Stomach (tissue), 9 donors: ENCODE data around the gene SEC22C. TPM values are rescaled to one million over a fixed set of nuclear protein-coding genes. Genes with fewer than 3 reads are reported as not detected.
"Not testable (repeated sequence)": the region's sequence is repeated elsewhere in the genome, so short reads cannot be mapped to it uniquely, and the experiment has no call there.

Experiments
- DNase-seq, 2 donors: peaks; one replicate each; pipeline versions ENCODE4 v3.0.0 to v3.0.0-alpha.2; 2013 to 2019
- H3K27ac ChIP-seq, 5 donors: fragments of 200-600 bp in 4 of 5; sonication (generic) in 4 of 5; one replicate each; pipeline ENCODE4 v1.5.1; 2013 to 2019; ENCODE audit warnings: mild to moderate bottlenecking in 1 of 5, moderate library complexity in 1 of 5
- H3K27me3 ChIP-seq, 3 donors: fragments of 200-600 bp; sonication (generic); one replicate each; pipeline ENCODE4 v1.5.1; 2017 to 2019; ENCODE audit warnings: mixed run types in 1 of 3
- H3K36me3 ChIP-seq, 4 donors: fragments of 200-600 bp; sonication (generic); 1 replicate in 3 of 4; 2 replicates in 1 of 4; pipeline ENCODE4 v1.5.1; 2016 to 2019
- H3K4me1 ChIP-seq, 4 donors: fragments of 200-600 bp; sonication (generic); one replicate each; pipeline ENCODE4 v1.5.1; 2016 to 2019
- H3K4me3 ChIP-seq, 4 donors: fragments of 200-600 bp; sonication (generic) in 3 of 4; one replicate each; pipeline ENCODE4 v1.5.1; 2016 to 2019; ENCODE audit warnings: mild to moderate bottlenecking in 1 of 4
- H3K9me3 ChIP-seq, 4 donors: fragments of 200-600 bp; sonication (generic); one replicate each; pipeline ENCODE4 v1.5.1; 2016 to 2019
- EP300 ChIP-seq: sonication (generic); formaldehyde crosslinking; IDR thresholded peaks from one replicate; pipeline ENCODE4 v1.6.1; 2017; ENCODE audit warnings: antibody characterized with exemption
- POLR2A ChIP-seq, 4 donors: fragments of 450-650 bp; IDR thresholded peaks; one replicate each; pipeline ENCODE4 v1.6.1; 2016; ENCODE audit warnings: antibody characterized with exemption in 4 of 4, control low read depth in 2 of 4, mild to moderate bottlenecking in 1 of 4, moderate library complexity in 1 of 4
- POLR2AphosphoS5 ChIP-seq, 3 donors: sonication (generic); formaldehyde crosslinking; IDR thresholded peaks; one replicate each; pipeline ENCODE4 v1.6.1; 2016; ENCODE audit warnings: antibody characterized with exemption in 3 of 3
- WGBS, 5 donors: extraction: QIAGEN DNeasy Blood & Tissue Kit in 3 of 5; methylation state at CpG; one replicate each; pipeline versions ENCODE4 v1.1.5 to v1.1.7; 2013 to 2018; 5-methylcytosine and 5-hydroxymethylcytosine counted together
- intact Hi-C: fragments of 100-400 bp; cut with DNase I; formaldehyde crosslinking; loops from one replicate; pipeline ENCODE4 v1.15.1; 2023; ENCODE audit warnings: low total_unique reads
- polyA plus RNA-seq, 3 donors: library from polyadenylated mRNA; stranded (reverse); fragments of 200-250 nt; gene quantifications; one replicate each; pipeline ENCODE4 v1.2.3, GENCODE V29; 2013
- total RNA-seq, 5 donors: library from RNA; depleted of rRNA; stranded (reverse); fragments of >200 nt; gene quantifications; one replicate each; pipeline versions ENCODE4 v1.1.0 to v1.2.3, GENCODE V29; 2014 to 2016
- TF ChIP-seq, protein P1 (sequence below), 7 experiments: fragments of 450-650 bp in 4 of 7; fragments of 200-600 bp in 3 of 7; sonication (generic) in 3 of 7; IDR thresholded peaks; one replicate each; pipeline ENCODE4 v1.5.1; 2016 to 2019; ENCODE audit warnings: antibody characterized with exemption in 7 of 7, control low read depth in 2 of 7, mild to moderate bottlenecking in 1 of 7
- donor health status: healthy with polysubstance abuse.
- donor health status: Bipolar disorder and iron deficiency.
- donor health status: healthy.

Gene SEC22C
- total and polyA plus RNA-seq, 8 donors: 9.8 to 64.3 (median 28.9) TPM

DNA sequence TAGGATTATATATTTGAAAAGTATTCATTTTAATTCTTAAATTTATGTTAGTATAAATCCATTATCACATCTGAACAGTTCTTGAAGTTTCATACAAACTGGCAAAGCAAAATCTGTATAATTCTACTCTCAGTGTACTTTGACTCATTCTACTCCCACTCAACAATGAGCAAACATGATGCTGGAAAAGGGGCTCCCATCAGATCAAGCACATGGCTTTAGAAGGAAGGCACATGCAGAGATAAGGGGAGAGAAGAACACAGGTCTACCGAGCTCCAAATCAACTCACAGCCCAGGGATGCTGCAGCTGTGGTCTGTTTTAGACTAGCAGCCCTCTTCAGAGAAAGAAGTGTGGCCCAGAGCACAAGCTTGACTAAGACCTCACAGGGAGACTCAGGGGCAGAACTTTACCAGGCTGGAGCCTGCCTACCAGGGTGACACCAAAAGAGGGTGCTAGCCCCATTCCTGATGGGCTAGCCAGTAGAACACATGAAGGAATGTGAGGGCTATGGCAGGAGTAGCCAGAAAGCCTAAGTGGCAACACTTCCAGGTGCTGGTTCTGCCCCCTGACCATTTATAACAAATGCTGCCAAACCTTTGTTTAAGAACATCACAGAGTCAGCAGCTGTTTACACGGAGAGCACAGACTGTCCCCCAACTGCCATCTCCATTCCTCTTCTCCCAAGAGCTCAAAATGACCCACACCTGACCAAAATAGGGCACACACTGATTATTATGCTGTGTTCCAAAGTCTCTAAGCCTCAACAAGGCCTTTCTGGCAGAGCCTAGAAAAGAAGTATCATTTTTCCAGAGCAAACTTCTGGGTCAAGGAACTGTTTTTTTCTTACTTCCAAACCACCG lies 19.5 kb downstream of the SEC22C start:
- H3K27me3 ChIP-seq: no peaks in the 10 kb centered on the region
- no peaks in the 10 kb centered on the region for H3K9me3 ChIP-seq
- no peak overlapping the region for H3K27ac ChIP-seq
- TF ChIP-seq POLR2A (IDR thresholded peaks at IDR 0.05) (no peak), EP300 (no peak), POLR2AphosphoS5 (IDR thresholded peaks at IDR 0.05) (no peak)
- H3K4me3 ChIP-seq: no peak overlapping the region
- WGBS, 5 donors: 47 to 70% (median 59%) methylated on average over 3 of the region's 3 CpGs
- no peak for DNase-seq
- intact Hi-C loops: no loop called here
- peaks cover 41 to 100% (median 98%) of the 10 kb centered on the region in 4 donors for H3K36me3 ChIP-seq
- peaks cover 0 to 8% (median 0%) of the 10 kb centered on the region in 4 donors for H3K4me1 ChIP-seq

- TF ChIP-seq POLR2AphosphoS5 (IDR thresholded peaks at IDR 0.05) (no peak), EP300 (no peak)
- H3K9me3 ChIP-seq: no peaks in the 10 kb centered on the region
- no peaks in the 10 kb centered on the region for H3K27me3 ChIP-seq
- H3K4me3 ChIP-seq: no peak overlapping the region
- peaks cover 0 to 7% (median 0%) of the 10 kb centered on the region in 4 donors for H3K4me1 ChIP-seq
- H3K27ac ChIP-seq: no peak overlapping the region
- DNase-seq: no peak
- intact Hi-C loops: no loop called here
- H3K36me3 ChIP-seq: peaks cover 57 to 100% (median 99%) of the 10 kb centered on the region in 4 donors
Measured at GRCh38 chr3:42557854-42558253, 23.9 kb downstream of the SEC22C start.

DNA sequence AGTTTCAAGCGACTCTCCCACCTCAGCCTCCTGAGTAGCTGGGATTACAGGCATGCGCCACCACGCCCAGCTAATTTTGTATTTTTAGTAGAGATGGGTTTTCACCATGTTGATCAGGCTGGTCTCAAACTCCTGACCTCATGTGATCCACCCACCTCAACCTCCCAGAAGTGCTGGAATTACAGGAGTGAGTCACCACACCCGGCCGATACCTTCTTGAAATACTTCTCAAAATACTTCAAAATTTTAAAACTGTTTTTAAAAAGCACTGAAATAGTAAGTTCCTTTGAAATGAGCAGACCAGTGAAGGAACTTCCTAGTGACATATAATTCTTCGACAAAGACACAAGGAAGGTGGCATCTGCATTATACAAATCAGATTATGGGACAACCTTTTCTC lies 24.9 kb downstream of the SEC22C start:
- DNase-seq, H3K27me3 ChIP-seq, H3K4me1 ChIP-seq, H3K27ac ChIP-seq, intact Hi-C loops, H3K9me3 ChIP-seq, H3K4me3 ChIP-seq: not testable (repeated sequence)
- WGBS, 5 donors: 92 to 96% (median 94%) methylated on average over 6 of the region's 6 CpGs
- H3K36me3 ChIP-seq: peaks cover 66 to 100% (median 97%) of the 10 kb centered on the region in 4 donors

GRCh38 chr3:42556089-42556632 lies 25.6 kb downstream of the SEC22C start:
- H3K36me3 ChIP-seq: peaks cover 67 to 100% (median 96%) of the 10 kb centered on the region in 4 donors

GRCh38 chr3:42552830-42553229 lies 28.9 kb downstream of the SEC22C start:
- TF ChIP-seq EP300: no peak
- no peak for TF ChIP-seq POLR2A (IDR thresholded peaks at IDR 0.05)
- TF ChIP-seq, protein P1, sequence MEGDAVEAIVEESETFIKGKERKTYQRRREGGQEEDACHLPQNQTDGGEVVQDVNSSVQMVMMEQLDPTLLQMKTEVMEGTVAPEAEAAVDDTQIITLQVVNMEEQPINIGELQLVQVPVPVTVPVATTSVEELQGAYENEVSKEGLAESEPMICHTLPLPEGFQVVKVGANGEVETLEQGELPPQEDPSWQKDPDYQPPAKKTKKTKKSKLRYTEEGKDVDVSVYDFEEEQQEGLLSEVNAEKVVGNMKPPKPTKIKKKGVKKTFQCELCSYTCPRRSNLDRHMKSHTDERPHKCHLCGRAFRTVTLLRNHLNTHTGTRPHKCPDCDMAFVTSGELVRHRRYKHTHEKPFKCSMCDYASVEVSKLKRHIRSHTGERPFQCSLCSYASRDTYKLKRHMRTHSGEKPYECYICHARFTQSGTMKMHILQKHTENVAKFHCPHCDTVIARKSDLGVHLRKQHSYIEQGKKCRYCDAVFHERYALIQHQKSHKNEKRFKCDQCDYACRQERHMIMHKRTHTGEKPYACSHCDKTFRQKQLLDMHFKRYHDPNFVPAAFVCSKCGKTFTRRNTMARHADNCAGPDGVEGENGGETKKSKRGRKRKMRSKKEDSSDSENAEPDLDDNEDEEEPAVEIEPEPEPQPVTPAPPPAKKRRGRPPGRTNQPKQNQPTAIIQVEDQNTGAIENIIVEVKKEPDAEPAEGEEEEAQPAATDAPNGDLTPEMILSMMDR (IDR thresholded peaks at IDR 0.05): no peak
- no peak for TF ChIP-seq POLR2AphosphoS5 (IDR thresholded peaks at IDR 0.05)
- Histone ChIP-seq H3K4me3 (no peak overlapping the region), H3K27me3 (no peaks in the 10 kb centered on the region), H3K4me1 (peaks cover 0 to 2% (median 0%) of the 10 kb centered on the region in 4 donors), H3K36me3 (peaks cover 51 to 98% (median 92%) of the 10 kb centered on the region in 4 donors), H3K9me3 (no peaks in the 10 kb centered on the region), H3K27ac (no peak overlapping the region)
- intact Hi-C loops: no loop called here
- 14 to 22% (median 19%) methylated on average over 1 of the region's 1 CpG for WGBS, 5 donors
- no peak for DNase-seq

More at GRCh38 chr3:42556089-42556632, 25.6 kb downstream of the SEC22C start:
- Histone ChIP-seq H3K4me1 (no peaks in the 10 kb centered on the region), H3K27me3 (no peaks in the 10 kb centered on the region), H3K9me3 (no peaks in the 10 kb centered on the region), H3K27ac (peak overlapping the region in 1 of 5 donors; percentile 35), H3K4me3 (no peak overlapping the region)
- TF ChIP-seq POLR2AphosphoS5 (IDR thresholded peaks at IDR 0.05) (no peak), POLR2A (IDR thresholded peaks at IDR 0.05) (no peak), EP300 (no peak)
- TF ChIP-seq, protein P1 (IDR thresholded peaks at IDR 0.05): no peak
- intact Hi-C loops: no loop called here
- DNase-seq: no peak
- WGBS, 5 donors: 56 to 72% (median 69%) methylated on average over 3 of the region's 3 CpGs
